GM19035 (cell line): ENCODE results near the gene PHF8.
A peak's percentile ranks its signal among the peaks of the same experiment; 100 is the strongest.

Source experiments
- ATAC-seq: cut with Tn5 transposase; IDR thresholded peaks from one replicate; pipeline ENCODE4 v1.9.1; 2021; ENCODE audit not compliant: unreplicated experiment

The PHF8 gene

DNA sequence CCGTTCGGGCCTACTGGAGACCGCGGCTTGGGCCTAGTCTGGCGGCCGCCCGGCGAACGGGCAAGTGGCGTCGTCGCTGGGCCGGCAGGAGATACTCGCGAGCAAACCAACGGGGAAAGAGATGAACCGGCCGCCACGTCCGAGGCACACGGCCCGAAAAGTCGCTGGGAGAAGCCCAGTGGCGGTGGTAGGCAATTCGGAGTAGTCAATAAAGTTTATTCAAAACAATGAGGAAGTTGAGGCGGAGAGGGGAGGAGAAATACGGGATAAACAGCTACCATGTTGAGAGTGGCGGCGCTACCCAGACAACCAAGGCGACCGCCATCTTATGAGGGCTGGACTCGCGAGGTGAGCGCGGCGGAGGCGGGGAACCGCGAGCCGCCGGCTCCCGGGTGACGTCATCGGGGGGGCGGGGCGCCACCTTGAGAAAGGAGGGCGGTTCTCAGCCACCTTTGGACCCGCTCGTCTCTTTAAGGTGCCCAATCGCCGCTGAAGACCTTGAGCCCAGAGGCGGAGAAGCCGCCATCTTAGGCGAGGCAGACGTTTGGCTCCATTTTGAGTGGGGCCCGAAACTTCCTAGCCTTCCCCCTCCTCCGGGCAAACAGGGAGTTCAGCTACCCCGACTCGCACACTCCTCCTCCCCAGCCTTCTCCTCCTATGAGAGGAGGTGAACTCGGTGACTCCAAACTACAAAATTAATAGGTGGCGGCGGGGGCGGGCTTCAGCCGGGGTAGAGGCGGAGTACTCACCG is at the start of gene PHF8:
PHF8 (minus strand) TSS at position 348 of the 751 bp plus-strand sequence. CDS start 1,745 bp downstream, outside the sequence.
- ATAC-seq, result peak; percentile 79

DNA sequence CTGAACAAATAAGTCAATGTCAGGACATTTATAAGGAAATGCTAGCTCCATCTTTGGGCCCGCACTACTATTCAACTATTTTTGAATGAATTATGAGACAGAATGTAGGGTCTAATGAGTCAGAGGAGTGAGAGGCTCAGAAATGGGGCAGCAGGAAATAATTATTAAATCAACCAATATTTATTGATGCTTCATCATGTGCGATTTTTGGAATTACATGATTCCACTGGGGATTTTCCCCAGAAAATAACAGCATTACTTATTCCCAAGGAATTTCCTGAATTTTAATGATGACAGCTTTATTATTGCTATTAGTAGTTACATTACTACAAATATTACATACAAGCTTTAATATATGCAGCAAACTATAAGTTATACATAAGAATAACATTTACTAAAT is 49.3 kb upstream of the PHF8 start:
- ATAC-seq, result no peak

DNA sequence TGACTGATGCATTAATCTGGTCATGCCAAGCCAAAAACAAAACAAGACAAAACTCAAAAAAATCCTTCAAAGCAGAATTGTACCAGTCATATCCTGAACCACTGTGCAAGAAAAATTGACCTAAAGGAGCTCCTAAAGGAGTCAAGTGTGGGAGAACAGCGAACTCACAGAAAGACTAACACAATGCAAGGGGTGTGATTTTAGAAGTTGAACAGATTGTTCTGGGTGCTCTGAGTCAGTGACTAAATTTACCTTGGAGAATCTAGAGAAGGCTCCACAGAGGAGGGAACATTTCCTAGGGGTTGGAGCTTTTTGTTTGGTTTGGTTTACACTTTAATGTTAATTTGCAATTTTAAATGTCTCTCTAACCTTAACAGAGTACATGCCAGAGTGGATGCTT is 48.9 kb upstream of the PHF8 start:
- ATAC-seq, result no peak

DNA sequence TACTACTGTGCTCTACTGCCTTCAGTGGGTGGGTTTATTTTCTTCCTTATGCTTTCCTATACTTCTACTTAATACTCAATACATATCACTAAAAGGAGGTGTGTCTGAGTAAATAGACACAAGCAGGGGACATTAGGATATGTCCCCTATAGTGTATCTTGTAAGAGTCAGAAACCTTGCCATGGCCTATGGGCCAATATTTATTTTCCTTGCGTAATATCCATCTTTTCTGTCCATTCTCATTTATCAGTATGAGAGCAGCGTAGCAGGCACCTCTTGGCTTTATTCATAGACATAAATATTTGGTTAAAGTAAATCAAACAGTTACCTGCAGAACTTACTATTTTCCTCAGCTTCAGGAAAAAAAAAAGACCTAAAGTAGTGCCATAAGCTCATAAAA is 46.6 kb upstream of the PHF8 start:
- ATAC-seq, result no peak

DNA sequence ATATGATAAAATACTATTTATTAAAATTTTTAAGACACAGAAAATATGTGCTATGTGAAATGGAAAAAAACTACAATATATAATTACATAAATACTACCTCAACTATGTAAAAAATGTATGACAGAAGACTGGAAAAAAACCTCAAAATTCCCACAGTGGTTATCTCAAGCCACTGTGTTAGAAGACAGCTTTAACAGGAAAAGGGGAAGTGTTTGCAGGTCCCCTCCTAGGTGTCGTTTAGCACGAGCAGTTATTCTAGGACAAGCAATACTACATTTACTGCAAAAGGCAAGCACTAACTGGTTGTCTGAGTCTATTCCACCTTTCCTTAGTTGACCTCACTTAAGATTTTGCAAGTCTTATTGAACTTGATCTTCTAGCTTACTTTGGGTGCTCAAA is 44.9 kb upstream of the PHF8 start:
- ATAC-seq, result no peak

DNA sequence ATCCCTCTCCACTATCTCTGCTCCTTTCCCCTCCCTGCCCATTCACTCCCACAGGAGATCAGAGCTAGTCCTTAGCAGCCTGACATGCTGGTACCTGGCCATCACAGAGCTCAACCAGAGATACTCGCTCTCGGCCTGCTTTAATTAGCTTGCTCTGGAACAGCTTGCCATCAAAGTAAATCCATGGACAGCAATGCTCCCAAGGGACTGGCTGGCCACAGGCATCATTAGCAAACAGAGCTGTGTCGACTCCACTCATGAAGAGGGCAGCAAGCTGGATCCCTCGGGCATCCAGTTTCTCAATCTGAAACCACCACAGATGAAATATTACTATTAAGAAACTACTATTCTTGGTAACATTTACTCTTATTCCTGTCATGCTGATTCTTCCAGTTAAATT is 43.4 kb upstream of the PHF8 start:
- no peak for ATAC-seq

DNA sequence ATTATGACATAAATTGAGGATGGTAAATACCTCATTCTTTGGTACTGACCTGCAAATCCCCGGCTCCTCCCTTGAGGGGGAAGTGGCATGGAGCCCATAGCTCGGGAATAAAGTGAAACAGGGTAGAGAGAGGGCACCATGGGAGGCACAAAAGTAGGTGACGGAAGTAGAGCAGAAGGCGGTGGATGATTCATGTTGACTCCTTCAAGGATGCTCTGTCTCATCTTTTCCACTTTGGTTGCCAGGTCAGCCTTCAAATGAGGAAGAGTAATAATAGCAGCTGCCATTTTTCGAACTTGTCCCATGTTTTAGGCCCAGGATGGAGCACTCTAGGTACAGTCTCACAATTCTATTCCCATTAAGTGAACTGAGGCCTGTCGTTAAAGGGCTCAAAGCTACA is 41.4 kb upstream of the PHF8 start:
- ATAC-seq, result no peak

DNA sequence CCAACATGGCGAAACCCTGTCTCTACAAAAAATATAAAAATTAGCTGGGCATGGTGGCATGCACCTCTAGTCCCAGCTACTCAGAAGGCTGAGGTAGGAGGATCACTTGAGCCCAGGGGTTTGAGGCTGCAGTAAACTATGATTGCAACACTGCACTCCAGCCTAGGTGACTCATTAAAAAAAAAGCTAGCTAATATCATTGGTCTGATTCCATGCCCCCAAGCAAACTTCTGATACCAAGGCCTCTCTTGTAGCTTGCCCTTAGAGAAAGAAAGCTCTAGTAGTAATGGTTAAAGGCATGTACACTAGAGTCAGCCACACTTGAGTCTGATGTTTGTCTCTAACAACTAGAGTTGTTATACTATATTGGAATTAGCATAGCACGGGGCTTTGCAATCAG is 32.6 kb upstream of the PHF8 start:
- no peak for ATAC-seq

DNA sequence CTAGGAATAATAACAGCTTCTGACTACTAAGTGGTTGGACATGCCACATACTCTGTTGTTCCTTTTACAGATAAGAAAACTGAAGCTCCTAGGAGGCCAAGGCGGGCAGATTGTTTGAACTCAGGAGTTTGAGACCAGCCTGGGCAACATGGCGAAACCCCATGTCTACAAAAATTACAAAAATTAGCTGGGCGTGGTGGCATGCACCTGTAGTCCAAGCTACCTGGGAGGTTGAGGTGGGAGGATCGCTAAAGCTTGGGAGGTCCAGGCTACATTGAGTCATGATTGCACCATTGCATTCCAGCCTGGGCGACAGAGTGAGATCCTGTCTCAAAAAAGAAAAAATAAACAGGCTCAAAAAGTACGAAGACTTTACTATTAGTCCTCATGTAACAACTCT is 30.6 kb upstream of the PHF8 start:
- no peak for ATAC-seq

DNA sequence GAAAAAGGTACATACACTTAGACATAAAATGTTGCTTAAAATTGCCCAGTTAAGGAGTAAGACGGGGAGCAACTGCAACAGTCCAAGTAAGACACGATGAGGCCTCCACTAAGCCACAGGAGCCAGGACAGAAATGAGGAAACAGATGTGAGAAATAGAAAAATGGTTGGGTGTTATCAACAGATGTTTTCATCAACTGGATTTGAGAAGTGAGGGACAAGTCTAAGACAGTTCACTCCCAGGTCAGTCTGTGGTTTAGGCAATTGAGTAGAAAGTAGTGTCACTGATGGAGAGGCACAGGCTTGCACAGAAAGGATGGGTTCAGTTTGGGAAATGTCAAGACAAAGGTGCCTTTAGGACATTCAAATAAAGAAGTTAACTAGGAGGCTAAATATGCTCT is 23.5 kb upstream of the PHF8 start:
- ATAC-seq, result no peak

DNA sequence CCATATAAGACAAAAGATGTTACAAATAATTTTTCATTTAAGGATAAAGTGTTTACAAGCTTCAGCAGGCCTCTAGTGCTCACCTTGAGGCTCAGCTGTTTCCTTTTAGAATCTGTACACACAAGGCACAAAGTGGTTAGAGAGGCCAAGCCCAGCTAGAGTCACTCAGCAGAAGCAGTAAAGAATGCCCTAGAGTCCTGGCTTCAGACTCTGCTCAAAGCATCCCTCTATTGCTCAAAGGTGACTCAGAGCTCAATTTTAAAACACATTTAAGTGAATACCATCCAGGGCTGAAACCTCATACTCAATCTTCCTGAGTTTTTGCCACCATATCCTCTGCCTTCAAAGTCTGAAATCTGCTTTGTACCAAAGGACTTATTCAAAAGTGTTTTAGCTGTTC is 22.6 kb upstream of the PHF8 start:
- ATAC-seq, result no peak

DNA sequence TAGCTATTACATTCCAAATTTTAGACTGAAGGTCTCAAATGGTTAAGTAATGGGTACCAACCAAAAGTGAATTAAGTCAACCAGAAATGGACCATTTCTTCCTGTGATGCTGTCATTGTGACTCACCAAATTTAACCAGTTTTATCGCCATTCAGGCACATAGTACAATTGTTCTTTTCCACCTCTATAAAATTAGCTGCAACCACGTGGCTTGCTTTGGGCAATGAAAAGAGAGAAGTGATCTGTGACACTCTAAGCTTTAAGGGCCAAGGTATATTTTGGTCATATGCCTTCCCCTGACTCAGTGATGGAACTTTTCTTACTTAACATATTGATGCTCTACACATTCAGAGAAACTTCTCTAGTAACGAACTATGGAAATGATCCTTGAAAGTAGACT is 20.3 kb upstream of the PHF8 start:
- no peak for ATAC-seq

DNA sequence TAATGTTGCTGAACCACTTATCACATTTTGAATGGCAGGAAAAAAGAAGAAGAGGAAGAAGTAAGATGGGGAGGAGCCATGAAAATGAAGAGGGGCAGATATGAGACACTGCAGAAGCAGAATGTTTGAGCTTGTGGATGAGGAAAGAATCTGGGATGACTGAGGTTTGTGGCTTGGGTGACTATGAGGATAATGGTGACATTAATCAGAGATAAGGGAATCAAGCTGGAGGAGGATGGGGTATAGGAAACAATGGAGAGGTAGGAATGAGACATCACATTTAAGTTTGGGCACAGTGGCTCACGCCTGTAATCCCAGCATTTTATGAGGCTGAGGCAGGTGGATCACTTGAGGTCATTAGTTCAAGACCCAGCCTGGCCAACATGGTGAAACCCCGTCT is 19.1 kb upstream of the PHF8 start:
- ATAC-seq, result no peak

DNA sequence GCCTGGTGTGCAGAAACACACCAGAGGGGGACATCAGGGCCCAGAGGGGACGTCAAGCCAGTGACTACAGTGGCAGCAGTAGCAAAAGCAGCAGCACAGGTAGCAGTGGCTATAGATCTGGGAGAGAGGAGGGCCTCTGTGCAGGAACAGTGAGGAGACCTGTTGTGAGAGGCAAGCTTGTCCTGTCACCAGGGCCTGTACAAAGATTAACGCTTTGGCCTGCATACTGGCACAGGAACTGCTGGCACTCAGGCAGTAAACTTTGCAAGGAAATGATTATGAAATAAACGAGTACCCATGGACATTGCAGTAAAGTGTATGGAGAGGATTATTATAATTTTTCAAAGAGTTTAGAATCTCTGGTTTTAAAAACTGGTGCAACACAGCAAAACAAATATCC is 5.5 kb upstream of the PHF8 start:
- no peak for ATAC-seq

DNA sequence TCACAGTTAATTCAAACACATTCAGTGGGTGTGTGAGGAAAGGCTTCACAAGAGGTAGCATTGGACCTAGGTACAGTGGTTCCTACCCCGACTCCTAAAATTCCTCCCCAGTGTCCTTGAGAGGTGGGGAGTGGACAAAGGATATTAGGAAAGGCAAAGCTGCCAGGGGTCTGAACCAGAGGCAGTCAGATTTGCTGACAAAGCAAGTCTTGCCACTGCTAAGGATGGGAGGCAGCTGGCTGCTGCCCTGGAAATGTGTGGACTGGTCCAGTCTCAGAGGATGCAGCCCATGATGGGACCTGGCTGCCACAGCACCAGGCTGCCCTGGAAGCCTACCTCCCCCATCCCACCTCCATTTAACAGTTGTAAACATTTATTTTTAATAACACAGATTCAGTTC is 4.1 kb upstream of the PHF8 start:
- ATAC-seq, result no peak

DNA sequence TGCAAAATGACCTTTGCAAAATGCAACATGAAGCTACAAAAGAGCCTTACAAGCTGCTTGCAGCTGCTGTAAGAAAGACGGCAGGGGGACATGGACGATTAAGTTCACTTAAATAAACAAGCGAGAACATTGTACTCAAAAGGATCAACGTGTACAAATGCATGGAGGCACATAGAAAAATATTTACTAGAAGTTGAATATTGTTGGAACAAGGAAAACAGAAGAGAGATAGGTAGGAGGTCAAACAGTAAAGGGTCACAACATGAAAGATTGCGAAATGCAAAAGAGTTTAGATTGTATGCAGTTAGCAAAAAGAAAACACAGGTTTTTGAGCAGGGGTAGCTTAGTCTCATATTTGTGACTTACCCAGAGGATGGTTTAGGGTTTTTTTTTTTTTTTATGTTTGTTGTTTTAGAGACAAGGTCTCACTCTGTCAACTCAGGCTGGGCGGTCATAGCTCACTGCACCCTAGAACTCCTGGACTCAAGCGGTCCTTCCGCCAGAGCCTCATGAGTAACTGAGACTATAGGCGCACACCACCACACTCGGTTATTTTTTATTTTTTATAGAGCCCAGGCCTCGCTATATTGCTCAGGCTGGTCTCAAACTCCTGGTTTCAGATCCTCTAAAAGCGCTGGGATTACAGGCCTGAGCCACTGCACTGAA is 1.4 kb upstream of the PHF8 start:
- no peak for ATAC-seq

DNA sequence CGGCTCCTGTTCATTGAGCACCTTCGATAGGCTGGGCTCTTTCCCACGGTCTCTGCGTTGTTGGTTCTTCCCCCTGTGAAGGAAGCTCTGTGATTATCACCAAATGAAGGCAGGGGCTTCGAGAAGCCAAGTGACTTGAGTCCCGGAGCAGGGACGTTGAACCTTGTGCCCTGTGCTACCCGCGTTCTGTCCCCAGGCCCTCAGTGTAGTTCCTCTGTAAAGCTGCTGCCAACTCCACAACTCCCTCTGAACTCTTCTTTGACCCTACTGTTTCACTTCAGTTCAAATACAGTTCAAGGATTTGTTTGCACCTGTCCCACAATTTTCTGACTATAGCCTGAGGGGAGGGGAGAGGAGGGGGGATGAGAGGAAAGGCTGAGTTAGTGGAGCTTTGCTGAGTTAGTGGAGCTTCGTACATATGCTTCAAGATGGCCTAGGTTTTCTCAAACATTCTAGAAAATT is 635 bp upstream of the PHF8 start:
- ATAC-seq, result no peak

DNA sequence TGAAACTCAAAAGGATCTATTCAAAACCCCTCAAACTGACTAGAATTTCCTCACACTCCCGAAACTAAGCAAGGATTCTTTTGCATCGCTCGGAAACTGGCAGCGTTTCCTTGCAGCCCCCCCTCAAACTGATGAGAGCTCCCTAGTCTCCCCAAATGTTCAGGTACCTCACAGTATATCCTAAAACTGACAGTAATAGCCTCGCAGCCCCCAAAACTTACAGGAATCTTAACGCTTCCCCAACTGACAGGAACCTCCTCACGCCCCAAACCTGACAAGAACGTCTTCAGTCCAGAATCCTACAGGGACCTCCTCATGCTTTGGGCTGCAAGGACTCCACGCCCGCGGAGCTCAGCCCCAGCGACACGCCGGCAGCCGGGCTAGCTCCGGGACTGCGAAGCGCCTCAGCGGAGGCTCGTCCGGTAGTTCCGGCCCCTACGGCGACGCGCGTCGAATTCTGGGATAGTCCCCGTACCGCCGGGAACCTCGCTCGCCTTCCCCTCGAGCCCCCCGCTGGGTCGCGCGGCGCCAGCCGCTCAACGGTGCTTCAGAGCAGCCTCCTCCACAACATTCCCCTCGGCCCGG is 640 bp downstream of the PHF8 start:
- peak; percentile 25 for ATAC-seq

DNA sequence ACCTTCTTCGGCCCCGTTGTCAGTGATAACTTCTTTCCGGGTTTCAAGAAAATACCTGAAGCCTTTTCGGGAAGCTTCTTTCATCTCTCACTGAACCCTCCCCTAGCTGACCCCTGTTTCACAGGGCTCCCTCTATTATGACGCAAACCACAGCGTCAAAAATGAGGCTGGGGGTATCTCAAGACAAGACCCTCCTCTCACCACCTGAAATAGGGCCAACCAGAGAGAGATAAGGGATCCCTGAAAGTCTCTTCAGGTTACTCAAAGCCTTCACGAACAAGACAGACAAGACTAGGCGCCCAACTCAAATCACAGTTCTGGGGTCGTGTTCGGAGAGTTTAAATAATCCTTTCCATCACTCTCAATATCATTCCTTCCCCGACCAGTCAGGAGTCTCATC is 1.2 kb downstream of the PHF8 start:
- ATAC-seq, result no peak

DNA sequence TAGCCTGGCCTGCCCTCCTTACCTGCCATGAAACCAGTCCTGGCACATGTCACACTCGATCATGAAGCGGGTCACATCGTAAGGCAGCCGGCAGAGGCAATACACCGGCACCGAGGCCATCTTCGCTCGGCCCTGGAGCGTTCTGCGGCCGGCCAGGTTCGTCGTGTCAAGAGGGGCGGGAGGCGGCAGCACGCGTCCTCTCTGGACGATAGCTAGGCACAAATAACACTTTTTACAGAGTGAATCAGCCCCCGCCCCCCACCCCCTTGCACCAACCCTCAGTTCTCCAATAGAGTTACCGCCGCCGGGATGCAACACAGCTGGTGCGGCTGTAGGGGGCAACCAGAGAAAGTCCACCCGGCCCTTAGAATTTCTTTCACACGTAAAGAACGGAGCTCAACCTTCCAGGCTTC is 1.7 kb downstream of the PHF8 start:
- no peak for ATAC-seq

DNA sequence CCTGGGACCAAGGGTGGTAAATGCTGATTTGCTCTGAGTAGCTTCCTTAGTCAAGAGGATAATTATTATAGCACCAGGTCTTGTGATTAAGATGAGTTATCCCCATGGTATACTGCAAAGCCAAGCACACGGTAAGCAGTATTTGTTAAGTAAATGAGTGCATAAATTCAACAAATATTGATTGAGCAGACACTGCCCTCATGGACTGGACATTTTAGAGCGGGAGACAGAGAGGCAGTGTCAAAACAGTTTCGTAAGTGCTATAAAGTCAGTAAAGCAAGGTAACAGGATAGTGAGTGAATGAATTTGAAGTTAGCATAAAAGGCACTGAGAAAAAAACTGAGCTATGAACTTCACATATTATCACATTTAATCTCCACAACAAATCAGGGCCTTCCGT is 13.9 kb downstream of the PHF8 start:
- no peak for ATAC-seq

DNA sequence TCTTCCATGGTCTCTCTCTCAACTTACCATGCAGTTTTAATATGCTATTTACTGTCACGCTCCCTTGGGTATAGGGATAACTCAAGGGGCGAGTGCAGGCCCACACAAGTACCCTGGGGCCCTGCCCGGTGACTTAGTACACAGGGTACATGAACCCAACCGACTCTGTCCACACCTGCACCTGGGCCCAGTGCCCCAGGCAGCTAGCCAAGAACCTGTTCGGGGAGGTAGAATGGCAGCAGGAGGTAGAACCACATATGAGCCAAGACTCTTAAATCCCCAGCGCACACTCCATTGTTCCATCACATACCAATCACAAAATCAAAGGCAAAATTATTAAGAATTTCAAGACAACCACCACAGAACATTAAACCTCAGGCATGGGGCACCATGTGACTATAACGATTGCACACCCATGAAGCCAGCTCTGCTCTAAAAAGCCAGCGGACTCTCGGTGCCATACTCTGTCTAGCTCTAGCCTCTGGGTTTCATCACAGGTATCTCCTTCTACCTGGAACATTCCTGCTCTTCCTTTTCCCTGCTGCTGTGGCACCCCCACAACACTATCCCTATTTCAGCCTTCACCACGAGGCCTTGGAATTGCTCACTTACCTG is 14.6 kb downstream of the PHF8 start:
- ATAC-seq, result no peak
